MCF 10A (cell line): ENCODE results near the gene SLC40A1. TPM values are rescaled to one million over a fixed set of nuclear protein-coding genes. Genes with fewer than 3 reads are reported as not detected.

Source experiments
- BruUV-seq: library from RNA; stranded (reverse); fragments of 400-500 nt; replicated peaks from 2 replicates; lab custom pipeline; 2021; lab: Mats Ljungman, UMichigan
- CTCF ChIA-PET: fragments of 300-600 bp; sonication (Branson Sonifier 250); formaldehyde crosslinking; extraction: SDS; loops from one replicate; lab custom pipeline; 2021; ENCODE audit warnings: antibody characterized with exemption, inconsistent platforms; lab: Yijun Ruan, JAX
- POLR2A ChIA-PET: fragments of 300-600, 350-650 bp; sonication (Branson Sonifier 250); formaldehyde crosslinking; extraction: SDS; loops from one replicate; lab custom pipeline; 2020; ENCODE audit warnings: antibody characterized with exemption, inconsistent platforms; lab: Yijun Ruan, JAX
- DNase-seq: peaks from one replicate; pipeline ENCODE4 v3.0.0-alpha.2; 2018; ENCODE audit not compliant: unreplicated experiment
- H3K27ac Mint-ChIP-seq: one replicate; pipeline ENCODE4 v1.8.0; 2022; ENCODE audit warnings: mild to moderate bottlenecking, low read depth, mixed read lengths; ENCODE audit not compliant: unreplicated experiment
- H3K27me3 Mint-ChIP-seq: one replicate; pipeline ENCODE4 v1.8.0; 2022; ENCODE audit warnings: mixed read lengths; ENCODE audit not compliant: insufficient read depth, unreplicated experiment
- H3K36me3 Mint-ChIP-seq: one replicate; pipeline ENCODE4 v1.8.0; 2022; ENCODE audit warnings: mild to moderate bottlenecking, moderate library complexity, mixed read lengths; ENCODE audit not compliant: insufficient read depth, unreplicated experiment
- H3K4me1 Mint-ChIP-seq: one replicate; pipeline ENCODE4 v1.8.0; 2022; ENCODE audit warnings: mixed read lengths; ENCODE audit not compliant: insufficient read depth, unreplicated experiment
- H3K4me3 Mint-ChIP-seq: one replicate; pipeline ENCODE4 v1.8.0; 2022; ENCODE audit warnings: mild to moderate bottlenecking, moderate library complexity, mixed read lengths; ENCODE audit not compliant: unreplicated experiment
- H3K9me3 Mint-ChIP-seq: one replicate; pipeline ENCODE4 v1.8.0; 2022; ENCODE audit warnings: mixed read lengths; ENCODE audit not compliant: unreplicated experiment
- CTCF ChIP-seq: fragments of 200-600 bp; IDR thresholded peaks from one replicate; pipeline ENCODE4 v1.8.0; 2022; ENCODE audit warnings: antibody characterized with exemption, mild to moderate bottlenecking; ENCODE audit not compliant: unreplicated experiment
- intact Hi-C: fragments of 100-400 bp; cut with micrococcal nuclease; formaldehyde crosslinking; loops from 2 replicates; pipeline ENCODE4 v1.14.1; 2022
- total RNA-seq: library from RNA; stranded (reverse); gene quantifications from 2 replicates; pipeline ENCODE4 v1.2.3, GENCODE V29; 2022

SLC40A1 gene
- total RNA-seq, 1 experiment from 2014 or later, result not detected

GRCh38 chr2:189593115-189593514 is 12.5 kb upstream of the SLC40A1 start:
- Mint-ChIP-seq H3K4me3 (no peak overlapping the region), H3K27me3 (no peaks in the 10 kb centered on the region), H3K36me3 (no peaks in the 10 kb centered on the region), H3K9me3 (no peaks in the 10 kb centered on the region), H3K27ac (no peak overlapping the region), H3K4me1 (no peaks in the 10 kb centered on the region)
- POLR2A ChIA-PET, result no interaction called here
- no peak for TF ChIP-seq CTCF
- no TSS peak for BruUV-seq
- DNase-seq, result no peak
- CTCF ChIA-PET, result interaction anchor here (1.1 kb wide), 1 partner anchor 9 kb away, joined by 3 read pairs; no protein-coding TSS in a partner anchor
- intact Hi-C loops, result no loop called here

GRCh38 chr2:189592353-189592984 is 11.9 kb upstream of the SLC40A1 start:
- no peaks in the 10 kb centered on the region for H3K27me3 Mint-ChIP-seq
- BruUV-seq, result no TSS peak

GRCh38 chr2:189587780-189588179 is 7.2 kb upstream of the SLC40A1 start:
- POLR2A ChIA-PET, result no interaction called here
- Mint-ChIP-seq H3K27me3 (no peaks in the 10 kb centered on the region), H3K36me3 (no peaks in the 10 kb centered on the region), H3K4me1 (no peaks in the 10 kb centered on the region), H3K4me3 (no peak overlapping the region), H3K9me3 (no peaks in the 10 kb centered on the region), H3K27ac (no peak overlapping the region)
- CTCF ChIA-PET, result no interaction called here
- TF ChIP-seq CTCF, result no peak
- no TSS peak for BruUV-seq
- no peak for DNase-seq
- intact Hi-C loops, result no loop called here

More at GRCh38 chr2:189592353-189592984, 11.9 kb upstream of the SLC40A1 start:
- intact Hi-C loops, result no loop called here
- TF ChIP-seq CTCF, result no peak
- DNase-seq, result no peak
- CTCF ChIA-PET, result interaction anchor here (1.1 kb wide), 1 partner anchor 10 kb away, joined by 3 read pairs; no protein-coding TSS in a partner anchor
- no peaks in the 10 kb centered on the region for H3K36me3 Mint-ChIP-seq
- no peak overlapping the region for H3K4me3 Mint-ChIP-seq
- POLR2A ChIA-PET, result interaction anchor here (0.7 kb wide), 1 partner anchor 196 kb away, joined by 3 read pairs; no protein-coding TSS in a partner anchor
- no peaks in the 10 kb centered on the region for H3K9me3 Mint-ChIP-seq
- no peak overlapping the region for H3K27ac Mint-ChIP-seq
- no peaks in the 10 kb centered on the region for H3K4me1 Mint-ChIP-seq

- peaks cover 1% of the 10 kb centered on the region for H3K9me3 Mint-ChIP-seq
- ChIA-PET CTCF (interaction anchor here (0.7 kb wide), 1 partner anchor 54 kb away, joined by 3 read pairs; no protein-coding TSS in a partner anchor), POLR2A (interaction anchor here (1.7 kb wide), 1 partner anchor 30 kb away, joined by 3 read pairs; no protein-coding TSS in a partner anchor)
- no peaks in the 10 kb centered on the region for H3K4me1 Mint-ChIP-seq
- no TSS peak for BruUV-seq
- peak; percentile 24 for DNase-seq
- H3K27me3 Mint-ChIP-seq, result no peaks in the 10 kb centered on the region
- intact Hi-C loops, result no loop called here
- no peaks in the 10 kb centered on the region for H3K36me3 Mint-ChIP-seq
- H3K4me3 Mint-ChIP-seq, result no peak overlapping the region
- TF ChIP-seq CTCF, result no peak
- no peak overlapping the region for H3K27ac Mint-ChIP-seq
Measured at GRCh38 chr2:189585226-189585756, 4.7 kb upstream of the SLC40A1 start.
